Left lung (tissue), 10 donors: ENCODE results near the gene SLC38A3. TPM values are rescaled to one million over a fixed set of nuclear protein-coding genes. Genes with fewer than 3 reads are reported as not detected.

Source experiments
- ATAC-seq: fragments of 200-7000 bp; cut with Tn5 transposase; one replicate; pipeline ENCODE4 v1.9.1; 2020; ENCODE audit warnings: moderate library complexity
- DNase-seq, 4 donors: peaks; one replicate each; pipeline ENCODE4 v3.0.0-alpha.2; 2013 to 2020
- H3K27ac ChIP-seq, 2 donors: fragments of 200-600 bp; sonication (generic) in 1 of 2; one replicate each; pipeline versions ENCODE4 v1.5.0 to v1.8.0; 2020 to 2021
- H3K27me3 ChIP-seq, 2 donors: fragments of 200-600 bp; sonication (generic) in 1 of 2; one replicate each; pipeline versions ENCODE4 v1.5.0 to v1.8.0; 2020 to 2021
- H3K36me3 ChIP-seq, 2 donors: fragments of 200-600 bp; sonication (generic) in 1 of 2; one replicate each; pipeline versions ENCODE4 v1.5.0 to v1.8.0; 2020 to 2021
- H3K4me1 ChIP-seq, 2 donors: fragments of 200-600 bp; one replicate each; pipeline ENCODE4 v1.8.0; 2021
- H3K4me3 ChIP-seq, 2 donors: fragments of 200-600 bp; sonication (generic) in 1 of 2; one replicate each; pipeline versions ENCODE4 v1.5.0 to v1.8.0; 2020 to 2021; ENCODE audit warnings: mild to moderate bottlenecking in 1 of 2
- H3K9me3 ChIP-seq, 2 donors: fragments of 200-600 bp; sonication (generic) in 1 of 2; one replicate each; pipeline versions ENCODE4 v1.5.0 to v1.8.0; 2020 to 2021
- intact Hi-C, 2 donors: fragments of 100-400 bp; cut with DNase I; formaldehyde crosslinking; loops; one replicate each; pipeline versions ENCODE4 v1.11.2 to v1.14.2; 2022
- microRNA-seq, 2 donors: library from miRNA; unstranded; fragments of <30 nt; microRNA quantifications; one replicate each; pipeline ENCODE4, GENCODE V29; 2019
- polyA plus RNA-seq, 6 donors: library from polyadenylated mRNA; unstranded; fragments of 120-200 nt; gene quantifications; one replicate each; pipeline ENCODE4 v1.2.1, GENCODE V29; 2013; ENCODE audit not compliant: insufficient read length in 6 of 6
- total RNA-seq, 2 donors: library from RNA; stranded (reverse); fragmentation: NEBNext Ultra II Directional; extraction: Animal tissue kit (Norgen Biotek cat#: 25700); gene quantifications; one replicate each; pipeline ENCODE4 v1.2.1, GENCODE V29; 2021
- TF ChIP-seq, protein P1 (sequence below), 2 donors: fragments of 200-600 bp; sonication (generic) in 1 of 2; IDR thresholded peaks; one replicate each; pipeline versions ENCODE4 v1.5.0 to v1.8.0; 2021; ENCODE audit warnings: antibody characterized with exemption in 2 of 2
- donor health status: DM: no; HTN: yes; CAD: no.
- donor health status: DM: no; HTN: no; CAD: no.

The SLC38A3 gene
- total and polyA plus RNA-seq, 8 donors, result 0.23 to 10.9 (median 7.8) TPM; not detected in 1

DNA sequence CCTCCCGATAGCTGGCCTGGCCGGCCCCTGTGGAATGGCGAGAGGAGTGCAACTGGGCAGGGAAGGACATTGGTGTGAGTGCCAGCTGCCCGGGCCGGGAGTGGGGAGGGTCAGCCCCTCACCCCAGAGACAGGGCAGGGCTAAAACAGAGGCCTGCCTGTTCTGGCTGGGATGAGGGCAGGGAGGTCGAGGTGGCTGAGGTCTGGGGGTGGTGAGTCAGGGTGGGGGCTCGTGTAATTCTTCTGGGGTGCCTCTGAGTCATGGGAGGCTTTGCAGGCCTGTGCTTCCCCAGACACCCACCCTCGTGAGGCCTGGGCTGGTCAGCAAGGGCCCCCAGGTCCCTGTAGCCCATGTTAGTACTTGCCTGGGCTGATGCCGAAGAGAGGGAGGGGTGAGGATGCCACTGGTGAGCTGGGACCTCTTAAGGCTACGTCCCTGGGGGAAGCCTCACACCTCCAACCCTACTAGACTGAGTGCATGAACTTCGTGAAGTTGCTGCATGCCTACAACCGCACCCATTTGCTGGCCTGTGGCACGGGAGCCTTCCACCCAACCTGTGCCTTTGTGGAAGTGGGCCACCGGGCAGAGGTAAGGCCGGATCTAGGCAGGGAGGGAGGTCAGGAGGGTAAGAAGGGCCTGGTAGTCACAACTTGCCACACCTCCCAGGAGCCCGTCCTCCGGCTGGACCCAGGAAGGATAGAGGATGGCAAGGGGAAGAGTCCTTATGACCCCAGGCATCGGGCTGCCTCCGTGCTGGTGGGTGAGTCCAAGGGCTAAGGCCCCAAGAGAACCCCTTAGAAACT, 65.6 kb downstream of the SLC38A3 start:
- TF ChIP-seq, protein P1, sequence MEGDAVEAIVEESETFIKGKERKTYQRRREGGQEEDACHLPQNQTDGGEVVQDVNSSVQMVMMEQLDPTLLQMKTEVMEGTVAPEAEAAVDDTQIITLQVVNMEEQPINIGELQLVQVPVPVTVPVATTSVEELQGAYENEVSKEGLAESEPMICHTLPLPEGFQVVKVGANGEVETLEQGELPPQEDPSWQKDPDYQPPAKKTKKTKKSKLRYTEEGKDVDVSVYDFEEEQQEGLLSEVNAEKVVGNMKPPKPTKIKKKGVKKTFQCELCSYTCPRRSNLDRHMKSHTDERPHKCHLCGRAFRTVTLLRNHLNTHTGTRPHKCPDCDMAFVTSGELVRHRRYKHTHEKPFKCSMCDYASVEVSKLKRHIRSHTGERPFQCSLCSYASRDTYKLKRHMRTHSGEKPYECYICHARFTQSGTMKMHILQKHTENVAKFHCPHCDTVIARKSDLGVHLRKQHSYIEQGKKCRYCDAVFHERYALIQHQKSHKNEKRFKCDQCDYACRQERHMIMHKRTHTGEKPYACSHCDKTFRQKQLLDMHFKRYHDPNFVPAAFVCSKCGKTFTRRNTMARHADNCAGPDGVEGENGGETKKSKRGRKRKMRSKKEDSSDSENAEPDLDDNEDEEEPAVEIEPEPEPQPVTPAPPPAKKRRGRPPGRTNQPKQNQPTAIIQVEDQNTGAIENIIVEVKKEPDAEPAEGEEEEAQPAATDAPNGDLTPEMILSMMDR (IDR thresholded peaks at IDR 0.05), result no peak
- intact Hi-C loops, result loop anchor here in 1 of 2 donors (5.0 kb wide), 2 partner anchors 43 to 78 kb away; partner anchors contain the start of gene GNAT1
- Histone ChIP-seq H3K4me1 (peaks cover 34 to 54% of the 10 kb centered on the region in 2 donors), H3K9me3 (no peaks in the 10 kb centered on the region), H3K27me3 (peaks cover 0 to 48% of the 10 kb centered on the region in 2 donors), H3K27ac (no peak overlapping the region), H3K36me3 (no peaks in the 10 kb centered on the region), H3K4me3 (peak overlapping the region in 1 of 2 donors; percentile 35)
- DNase-seq (no peak), ATAC-seq (no peak)

Small RNAs within 50 kb of the gene (microRNA-seq; reads per million reads assigned to microRNA genes)
- gene MIR566 (0 reads per million in 2 donors), gene MIR5787 (0 to 0.14 reads per million in 2 donors)

Other genes with a start within 250 kb of the SLC38A3 start
- 100 to 1,000 TPM; 117 to 129 TPM for gene RBM5, start 116.4 kb upstream of the SLC38A3 start, total RNA-seq
- gene RBM5, start 116.4 kb upstream of the SLC38A3 start, polyA plus RNA-seq, result 100 to 1,000 TPM; 367 to 525 (median 425) TPM
- gene SEMA3F, start 49.9 kb upstream of the SLC38A3 start, total RNA-seq, result 10 to 100 TPM; 26.0 to 56.2 TPM
- 10 to 100 TPM; 43.4 to 52.0 (median 46.7) TPM for gene SEMA3F, start 49.9 kb upstream of the SLC38A3 start, polyA plus RNA-seq
- not detected for gene GNAT1, start 13.7 kb upstream of the SLC38A3 start, total RNA-seq
- gene GNAT1, start 13.7 kb upstream of the SLC38A3 start, polyA plus RNA-seq, result not detected
- gene GNAI2, start 30.9 kb downstream of the SLC38A3 start, total RNA-seq, result 100 to 1,000 TPM; 266 to 381 TPM
- gene GNAI2, start 30.9 kb downstream of the SLC38A3 start, polyA plus RNA-seq, result 100 to 1,000 TPM; 259 to 306 (median 269) TPM
- 10 to 100 TPM; 56.8 to 92.7 TPM for gene SEMA3B, start 63.9 kb downstream of the SLC38A3 start, total RNA-seq
- 10 to 100 TPM; 20.6 to 30.2 (median 25.6) TPM for gene SEMA3B, start 63.9 kb downstream of the SLC38A3 start, polyA plus RNA-seq
- gene LSMEM2, start 73.8 kb downstream of the SLC38A3 start, total RNA-seq, result under 1 TPM in 1 of 2 donors, not detected in 1; 0.24 TPM
- gene LSMEM2, start 73.8 kb downstream of the SLC38A3 start, polyA plus RNA-seq, result under 1 TPM; 0.15 to 0.61 (median 0.42) TPM
- gene IFRD2, start 87.2 kb downstream of the SLC38A3 start, total RNA-seq, result 100 to 1,000 TPM in 1 of 2 donors, 10 to 100 TPM in 1; 55.0 to 104 TPM
- gene IFRD2, start 87.2 kb downstream of the SLC38A3 start, polyA plus RNA-seq, result 10 to 100 TPM; 29.6 to 48.5 (median 37.5) TPM
- gene HYAL3, start 94.1 kb downstream of the SLC38A3 start, total RNA-seq, result 1 to 10 TPM; 4.5 to 4.6 TPM
- gene HYAL3, start 94.1 kb downstream of the SLC38A3 start, polyA plus RNA-seq, result 1 to 10 TPM; 2.3 to 5.2 (median 3.8) TPM
- 10 to 100 TPM in 1 of 2 donors, 1 to 10 TPM in 1; 9.5 to 10.9 TPM for gene NAA80, start 94.1 kb downstream of the SLC38A3 start, total RNA-seq
- 10 to 100 TPM in 1 of 6 donors, 1 to 10 TPM in 5; 5.6 to 12.7 (median 8.4) TPM for gene NAA80, start 94.1 kb downstream of the SLC38A3 start, polyA plus RNA-seq
- gene HYAL1, start 98.3 kb downstream of the SLC38A3 start, total RNA-seq, result 10 to 100 TPM; 37.5 to 41.3 TPM
- 1 to 10 TPM; 2.1 to 3.4 (median 2.6) TPM for gene HYAL1, start 98.3 kb downstream of the SLC38A3 start, polyA plus RNA-seq
- 100 to 1,000 TPM; 119 to 171 TPM for gene HYAL2, start 117.5 kb downstream of the SLC38A3 start, total RNA-seq
- gene HYAL2, start 117.5 kb downstream of the SLC38A3 start, polyA plus RNA-seq, result 100 to 1,000 TPM in 1 of 6 donors, 10 to 100 TPM in 5; 67.2 to 113 (median 80.9) TPM
- 10 to 100 TPM; 27.8 to 29.6 TPM for gene TUSC2, start 123.0 kb downstream of the SLC38A3 start, total RNA-seq
- 10 to 100 TPM; 15.2 to 21.1 (median 18.1) TPM for gene TUSC2, start 123.0 kb downstream of the SLC38A3 start, polyA plus RNA-seq
- gene RASSF1, start 135.6 kb downstream of the SLC38A3 start, total RNA-seq, result 10 to 100 TPM; 29.8 to 40.7 TPM
- 10 to 100 TPM; 24.9 to 33.7 (median 27.6) TPM for gene RASSF1, start 135.6 kb downstream of the SLC38A3 start, polyA plus RNA-seq
- 10 to 100 TPM in 1 of 2 donors, 1 to 10 TPM in 1; 1.6 to 16.3 TPM for gene ZMYND10, start 140.5 kb downstream of the SLC38A3 start, total RNA-seq
- 10 to 100 TPM in 4 of 6 donors, 1 to 10 TPM in 2; 6.2 to 25.5 (median 18.8) TPM for gene ZMYND10, start 140.5 kb downstream of the SLC38A3 start, polyA plus RNA-seq
- gene NPRL2, start 145.5 kb downstream of the SLC38A3 start, total RNA-seq, result 10 to 100 TPM; 16.1 to 18.7 TPM
- gene NPRL2, start 145.5 kb downstream of the SLC38A3 start, polyA plus RNA-seq, result 10 to 100 TPM; 25.2 to 33.3 (median 28.4) TPM
- gene CYB561D2, start 145.6 kb downstream of the SLC38A3 start, total RNA-seq, result 10 to 100 TPM; 21.3 to 28.3 TPM
- 10 to 100 TPM in 3 of 6 donors, 1 to 10 TPM in 3; 8.5 to 12.1 (median 10.1) TPM for gene CYB561D2, start 145.6 kb downstream of the SLC38A3 start, polyA plus RNA-seq
- 10 to 100 TPM; 37.0 to 39.1 TPM for gene TMEM115, start 154.2 kb downstream of the SLC38A3 start, total RNA-seq
- 10 to 100 TPM; 23.3 to 31.4 (median 26.9) TPM for gene TMEM115, start 154.2 kb downstream of the SLC38A3 start, polyA plus RNA-seq